Keratinocyte (primary cell): ENCODE measurements around the gene ATP9B. TPM values are rescaled to one million over a fixed set of nuclear protein-coding genes. Genes with fewer than 3 reads are reported as not detected.
"Not testable (repeated sequence)": the region's sequence is repeated elsewhere in the genome, so short reads cannot be mapped to it uniquely, and the experiment has no call there.

Experiments used
- DNase-seq: peaks from one replicate; pipeline ENCODE4 v3.0.0-alpha.2; 2011; ENCODE audit warnings: low read depth, missing footprints, low spot score
- FAIRE-seq: peaks from 2 replicates; lab custom pipeline; 2011; peaks lifted over from hg19 to GRCh38; lab: Jason Lieb, UNC
- H2AFZ ChIP-seq: 2 replicates; pipeline ENCODE4 v1.6.0; 2012; ENCODE audit warnings: low read length, control low read depth, inconsistent platforms; ENCODE audit not compliant: control insufficient read depth
- H3K27ac ChIP-seq: 2 replicates; pipeline ENCODE4 v1.5.1; 2011; ENCODE audit warnings: low read length; ENCODE audit not compliant: control insufficient read depth, insufficient read depth
- H3K27me3 ChIP-seq: 3 replicates; pipeline ENCODE4 v1.6.0; 2011; ENCODE audit warnings: low read length; ENCODE audit not compliant: control insufficient read depth, insufficient read depth; ENCODE audit errors: extremely low read depth
- H3K36me3 ChIP-seq, 2 experiments: 2 replicates in 1 of 2; 3 replicates in 1 of 2; pipeline ENCODE4 v1.5.1; 2011; ENCODE audit warnings: low read length in 2 of 2, mild to moderate bottlenecking in 1 of 2; ENCODE audit not compliant: control insufficient read depth in 2 of 2, insufficient read depth in 2 of 2; ENCODE audit errors: extremely low read depth in 1 of 2
- H3K4me1 ChIP-seq: 3 replicates; pipeline ENCODE4 v1.5.1; 2011; ENCODE audit warnings: low read length; ENCODE audit not compliant: control insufficient read depth, insufficient read depth; ENCODE audit errors: extremely low read depth
- H3K4me2 ChIP-seq: 3 replicates; pipeline ENCODE4 v1.6.0; 2011; ENCODE audit warnings: low read depth, low read length; ENCODE audit not compliant: control insufficient read depth, insufficient read depth; ENCODE audit errors: extremely low read depth
- H3K4me3 ChIP-seq, 3 experiments: fragments of 200-600 bp in 1 of 3; sonication (generic) in 1 of 3; 2 replicates in 2 of 3; 3 replicates in 1 of 3; pipeline ENCODE4 v1.5.1; 2011 to 2016; ENCODE audit warnings: low read length in 3 of 3, mild to moderate bottlenecking in 3 of 3, control low read depth in 2 of 3, inconsistent platforms in 1 of 3, low read depth in 1 of 3, mixed read lengths in 1 of 3, mixed run types in 1 of 3, moderate library complexity in 1 of 3; ENCODE audit not compliant: control insufficient read depth in 2 of 3, insufficient read depth in 2 of 3; ENCODE audit errors: extremely low read depth in 1 of 3
- H3K79me2 ChIP-seq: 2 replicates; pipeline ENCODE4 v1.6.0; 2012; ENCODE audit warnings: low read length; ENCODE audit not compliant: control insufficient read depth, insufficient read depth
- H3K9ac ChIP-seq: 3 replicates; pipeline ENCODE4 v1.6.0; 2011; ENCODE audit warnings: low read length; ENCODE audit not compliant: control insufficient read depth, insufficient read depth; ENCODE audit errors: extremely low read depth
- H3K9me1 ChIP-seq: 3 replicates; pipeline ENCODE4 v1.6.0; 2011; ENCODE audit warnings: low read length; ENCODE audit not compliant: control insufficient read depth, insufficient read depth; ENCODE audit errors: extremely low read depth
- H3K9me3 ChIP-seq: 2 replicates; pipeline ENCODE4 v1.5.1; 2012; ENCODE audit warnings: low read depth, low read length; ENCODE audit not compliant: control insufficient read depth
- H4K20me1 ChIP-seq: 3 replicates; pipeline ENCODE4 v1.6.0; 2011; ENCODE audit warnings: low read length; ENCODE audit not compliant: control insufficient read depth, insufficient read depth; ENCODE audit errors: extremely low read depth
- CTCF ChIP-seq, 3 experiments: IDR thresholded peaks in 1 of 3; conservative IDR thresholded peaks in 1 of 3; optimal IDR thresholded peaks in 1 of 3; 2 replicates in 2 of 3; 3 replicates in 1 of 3; pipeline versions ENCODE3 to v1.5.1; 2011; ENCODE audit warnings: low read length in 3 of 3, mild to moderate bottlenecking in 3 of 3, moderate library complexity in 2 of 3, control low read depth in 1 of 3, inconsistent platforms in 1 of 3; ENCODE audit not compliant: insufficient read depth in 2 of 3; ENCODE audit errors: extremely low read depth in 1 of 3
- EZH2 ChIP-seq: IDR thresholded peaks from one replicate; pipeline ENCODE4 v1.6.1; 2012; ENCODE audit warnings: inconsistent platforms, mild to moderate bottlenecking, low read length, moderate library complexity
- dilution Hi-C: fragments of 300-500 bp; cut with MboI; formaldehyde crosslinking; loops from one replicate; pipeline ENCODE4 v1.7.0; 2020; ENCODE audit warnings: low sequenced_read_pairs; ENCODE audit not compliant: extremely low pct_ligation_motif_present
- polyA plus RNA-seq, 5 experiments: library from polyadenylated mRNA; depleted of rRNA in 3 of 5; stranded (reverse) in 3 of 5; stranded (forward) in 1 of 5; unstranded in 1 of 5; fragments of >200 nt; gene quantifications; 1 replicate in 1 of 5; 2 replicates in 3 of 5; 3 replicates in 1 of 5; pipeline versions ENCODE4 v1.2.1 to v1.2.3, GENCODE V29; 2011 to 2012; ENCODE audit warnings: missing spikeins in 2 of 5, low read depth in 1 of 5, low replicate concordance in 1 of 5

The ATP9B gene
- polyA plus RNA-seq, 1 donor (not counting 4 experiments of a cell fraction or from before 2014, with no cell fraction given): 16.1 TPM

DNA sequence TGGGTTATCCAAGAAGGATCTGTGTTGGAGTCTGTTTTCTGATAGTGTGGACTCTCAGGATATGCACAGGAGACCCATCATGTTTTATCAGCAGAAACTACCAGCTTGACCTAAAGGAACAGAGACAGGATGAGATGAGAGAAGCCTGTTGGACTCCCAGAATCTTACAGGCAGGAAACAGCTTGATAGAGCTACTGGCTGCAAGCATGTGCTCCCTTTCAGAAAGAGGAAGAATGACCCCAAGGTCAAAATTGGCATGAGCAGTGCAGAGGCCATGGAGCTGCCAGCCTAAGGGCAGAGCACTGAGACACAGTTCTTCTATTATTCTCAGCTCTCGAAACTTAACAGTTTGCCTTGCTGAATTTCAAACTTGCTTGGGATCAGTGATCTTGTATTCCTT is 191.3 kb downstream of the ATP9B start:
- Histone ChIP-seq H3K9me1 (no peaks in the 10 kb centered on the region), H3K9me3 (no peaks in the 10 kb centered on the region), H4K20me1 (no peaks in the 10 kb centered on the region), H3K4me1 (no peaks in the 10 kb centered on the region), H3K79me2 (no peaks in the 10 kb centered on the region), H3K27ac (no peak overlapping the region), H3K36me3 (peaks cover 0 to 3% of the 10 kb centered on the region in 2 experiments), H3K9ac (no peak overlapping the region), H3K27me3 (no peaks in the 10 kb centered on the region), H2AFZ (no peak overlapping the region), H3K4me3 (no peak overlapping the region), H3K4me2 (no peak overlapping the region)
- DNase-seq (no peak), FAIRE-seq (no peak)
- dilution Hi-C loops: no loop called here
- TF ChIP-seq CTCF (optimal IDR thresholded peaks at IDR 0.05 in 1 of 3, IDR thresholded peaks at IDR 0.05 in 1 of 3, conservative IDR thresholded peaks at IDR 0.05 in 1 of 3; ENCODE audit: extremely low read depth in 1 of 3, insufficient read depth in 2 of 3, low read length in 3 of 3) (no peak), EZH2 (no peak)

GRCh38 chr18:79265068-79265467 is 195.9 kb downstream of the ATP9B start:
- H3K9me1 ChIP-seq, H2AFZ ChIP-seq, dilution Hi-C loops, H3K36me3 ChIP-seq, H3K9ac ChIP-seq, FAIRE-seq, H3K4me2 ChIP-seq, H3K79me2 ChIP-seq, H3K27ac ChIP-seq, H3K27me3 ChIP-seq, H3K4me1 ChIP-seq, H4K20me1 ChIP-seq, DNase-seq, H3K4me3 ChIP-seq, H3K9me3 ChIP-seq: not testable (repeated sequence)

DNA sequence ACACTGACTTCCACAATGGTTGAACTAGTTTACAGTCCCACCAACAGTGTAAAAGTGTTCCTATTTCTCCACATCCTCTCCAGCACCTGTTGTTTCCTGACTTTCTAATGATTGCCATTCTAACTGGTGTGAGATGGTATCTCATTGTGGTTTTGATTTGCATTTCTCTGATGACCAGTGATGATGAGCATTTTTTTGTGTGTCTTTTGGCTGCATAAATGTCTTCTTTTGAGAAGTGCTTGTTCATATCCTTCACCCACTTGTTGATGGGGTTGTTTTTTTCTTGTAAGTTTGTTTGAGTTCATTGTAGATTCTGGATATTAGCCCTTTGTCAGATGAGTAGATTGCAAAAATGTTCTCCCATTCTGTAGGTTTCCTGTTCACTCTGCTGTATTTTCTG is 202.6 kb downstream of the ATP9B start:
- H3K9ac ChIP-seq, H3K27ac ChIP-seq, H3K27me3 ChIP-seq, H3K36me3 ChIP-seq, H3K9me3 ChIP-seq, H3K9me1 ChIP-seq, H3K4me2 ChIP-seq, DNase-seq, FAIRE-seq, dilution Hi-C loops, H3K4me3 ChIP-seq, H3K4me1 ChIP-seq, H3K79me2 ChIP-seq, H4K20me1 ChIP-seq, H2AFZ ChIP-seq: not testable (repeated sequence)
